KBM-7 (cell line): ENCODE data around the gene LRPAP1.
"Not testable (repeated sequence)": the region's sequence is repeated elsewhere in the genome, so short reads cannot be mapped to it uniquely, and the experiment has no call there.

Experiments used
- DNase-seq: peaks from one replicate; pipeline ENCODE4 v3.0.0-alpha.2; 2015
- in situ Hi-C: fragments of 300-500 bp; cut with MboI; formaldehyde crosslinking; loops from 2 replicates; pipeline ENCODE4 v1.14.3; 2020; ENCODE audit warnings: low sequenced_read_pairs, low pct_unique_long_range_greater_than_20kb, mixed read lengths

Gene LRPAP1

DNA sequence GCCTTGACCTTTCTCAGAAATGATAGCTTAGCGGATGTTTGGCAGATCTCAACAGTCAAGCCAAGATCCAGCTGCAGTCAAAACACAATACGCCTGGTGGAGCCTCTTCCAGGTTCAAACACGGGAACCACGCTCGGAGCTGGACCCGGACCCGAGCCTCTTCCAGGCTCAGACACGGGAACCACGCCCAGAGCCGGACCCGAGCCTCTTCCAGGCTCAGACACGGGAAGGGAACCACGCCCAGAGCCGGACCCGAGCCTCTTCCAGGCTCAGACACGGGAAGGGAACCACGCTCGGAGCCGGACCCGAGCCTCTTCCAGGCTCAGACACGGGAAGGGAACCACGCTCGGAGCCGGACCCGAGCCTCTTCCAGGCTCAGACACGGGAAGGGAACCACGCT is 20.6 kb downstream of the LRPAP1 start:
- in situ Hi-C loops, result not testable (repeated sequence)

DNA sequence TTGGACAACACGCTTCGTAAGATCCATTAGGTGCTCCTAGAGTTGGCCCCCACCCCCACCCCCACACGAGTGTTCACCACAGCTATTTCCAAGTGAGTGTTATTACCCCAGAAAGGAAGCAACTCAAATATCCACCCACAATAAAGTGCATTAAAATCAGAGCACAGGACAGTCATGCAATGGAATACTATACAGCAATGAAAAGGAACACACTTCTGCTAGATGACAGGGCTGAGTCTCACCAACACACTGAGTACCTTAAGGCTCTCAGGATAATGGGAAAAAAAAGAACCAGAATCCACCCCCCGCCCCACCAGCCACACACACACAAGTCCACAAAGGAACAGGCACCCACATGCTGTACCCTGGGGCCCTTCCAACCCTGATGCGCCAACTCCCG is 21.0 kb downstream of the LRPAP1 start:
- in situ Hi-C loops, result no loop called here
- no peak for DNase-seq

More for the DNA sequence above, 20.6 kb downstream of the LRPAP1 start:
- DNase-seq, result not testable (repeated sequence)

DNA sequence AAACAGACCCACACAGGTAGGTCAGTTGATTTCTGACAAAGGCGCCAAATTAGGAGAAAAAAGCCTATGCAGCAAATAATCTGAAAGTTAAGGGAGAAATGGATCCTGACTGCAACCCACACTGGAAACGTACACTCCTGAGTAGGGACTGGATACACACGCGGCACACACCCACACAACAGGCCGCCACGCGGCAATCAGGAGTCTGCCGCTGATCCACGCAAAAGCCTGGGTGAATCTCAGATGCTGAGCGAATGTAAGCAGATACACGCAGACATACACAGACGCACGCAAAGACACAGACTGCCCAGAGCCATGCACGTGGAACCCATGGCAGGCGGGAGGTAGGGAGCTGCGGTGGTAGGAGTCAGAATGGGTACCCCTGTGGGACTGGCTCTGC is 21.7 kb downstream of the LRPAP1 start:
- no peak for DNase-seq
- in situ Hi-C loops, result no loop called here

DNA sequence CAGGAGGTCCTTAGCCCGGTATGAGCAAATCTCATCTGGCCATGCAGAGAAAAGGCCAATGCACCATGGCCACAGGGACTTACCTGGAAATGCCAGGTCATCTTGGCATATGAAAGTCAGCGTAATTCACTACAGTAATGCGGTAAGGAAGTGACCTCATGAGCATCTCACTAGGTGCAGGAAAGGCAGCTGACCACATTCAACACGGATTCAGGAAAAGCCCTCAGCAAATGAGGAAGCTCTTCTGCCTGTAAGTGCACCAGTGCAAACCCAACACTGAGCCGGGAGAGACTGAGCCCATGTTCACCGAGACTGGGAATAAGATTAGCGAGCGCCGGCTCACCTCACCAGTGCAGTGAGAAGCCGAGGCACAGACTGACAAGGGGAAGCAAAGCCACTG is 23.7 kb downstream of the LRPAP1 start:
- in situ Hi-C loops, result no loop called here
- DNase-seq, result peak; percentile 71

DNA sequence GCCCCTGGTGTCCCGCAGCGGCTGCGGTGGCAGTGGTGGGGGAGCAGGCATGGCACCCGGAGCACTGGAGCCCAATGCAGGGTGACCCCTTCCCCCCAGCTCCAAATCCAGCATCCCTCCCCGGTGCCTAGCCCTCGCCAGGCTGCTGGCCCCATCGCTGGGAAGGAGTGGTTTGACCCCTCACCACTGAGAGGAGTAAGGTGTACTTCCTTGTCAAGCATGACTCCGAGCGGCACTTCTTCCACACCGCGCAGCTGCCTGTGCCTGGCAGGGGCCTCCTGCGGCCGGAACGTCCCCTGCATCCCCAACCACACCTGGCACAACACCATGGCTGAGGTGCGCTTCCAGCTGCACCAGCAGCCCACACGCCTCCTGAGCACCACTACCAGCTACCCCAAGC is 27.0 kb downstream of the LRPAP1 start:
- in situ Hi-C loops, result no loop called here
- DNase-seq, result no peak

DNA sequence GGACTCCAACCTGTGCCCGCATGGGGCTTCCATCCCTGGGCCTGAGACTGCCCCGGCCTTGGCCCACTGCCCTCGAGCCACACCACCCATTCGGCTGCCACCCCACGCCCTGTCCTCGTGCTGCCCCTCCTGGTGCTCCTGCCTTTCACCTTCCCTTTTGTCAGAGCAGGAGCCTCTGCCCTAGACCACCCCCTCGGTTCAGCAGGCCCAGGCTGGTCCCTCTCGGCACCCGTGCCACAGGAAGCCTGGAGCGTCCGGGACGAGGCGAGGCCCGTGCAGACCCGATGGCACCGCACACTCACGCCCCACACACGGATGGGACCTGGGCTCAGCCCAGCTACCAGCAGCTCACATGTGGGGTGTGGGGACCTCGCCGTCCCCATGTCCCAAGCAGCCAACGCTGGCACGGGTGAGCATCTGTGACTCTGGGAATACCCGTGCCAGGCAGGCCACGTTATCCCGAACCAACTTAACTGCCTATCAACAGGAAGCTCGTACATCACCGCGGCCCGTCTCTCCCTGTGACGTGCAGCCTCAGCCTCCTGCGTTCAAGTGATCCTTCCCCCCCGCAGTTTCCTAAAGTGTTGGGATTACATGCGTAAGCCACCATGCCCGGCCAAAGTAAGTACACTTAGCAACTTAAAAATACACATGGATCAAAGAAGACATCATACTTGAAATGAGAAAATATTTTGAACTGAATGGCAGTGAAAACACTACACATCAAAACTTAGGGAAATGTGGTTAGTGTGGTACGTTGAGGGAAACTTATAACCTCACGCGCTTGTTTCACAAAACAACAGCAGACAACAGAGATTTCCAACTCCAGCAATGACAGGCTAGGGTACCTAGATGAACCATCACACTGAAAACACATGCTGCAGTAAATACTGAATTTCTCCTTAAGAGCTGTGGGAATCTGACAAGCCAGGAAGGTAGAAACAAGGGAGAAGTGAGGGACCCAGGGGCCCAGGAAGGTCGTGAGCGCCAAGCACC is 29.0 kb downstream of the LRPAP1 start:
- DNase-seq, result no peak
- in situ Hi-C loops, result no loop called here

DNA sequence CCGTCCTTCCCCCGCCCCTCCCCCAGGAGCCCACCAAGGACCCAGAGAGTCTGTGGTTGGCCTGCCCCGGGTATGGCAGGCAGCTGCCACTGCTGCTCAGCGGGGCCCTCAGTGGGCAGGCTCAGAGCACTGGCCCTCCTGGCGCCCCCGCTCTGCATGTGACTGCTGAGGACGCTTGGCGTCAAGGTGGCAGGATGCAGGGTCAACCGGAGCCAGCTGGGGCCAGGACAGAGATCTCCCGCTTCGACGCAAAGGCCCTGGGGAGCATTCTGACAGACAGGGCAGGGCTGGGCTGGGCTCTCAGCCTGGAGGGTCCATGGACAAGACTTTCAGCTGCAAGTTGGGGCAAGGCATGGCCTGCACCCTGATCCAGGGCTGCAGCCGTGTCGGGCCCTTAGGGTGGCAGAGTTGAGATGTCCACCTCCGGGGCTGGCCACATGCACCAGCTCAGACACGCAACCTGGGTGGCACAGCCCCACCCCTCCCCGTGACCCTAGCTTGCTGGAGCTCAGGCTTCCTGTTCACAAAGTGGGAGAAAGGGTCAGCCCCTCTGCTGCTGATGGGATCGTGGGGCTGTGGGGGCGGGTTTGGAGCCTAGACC is 30.3 kb downstream of the LRPAP1 start:
- in situ Hi-C loops, result no loop called here

DNA sequence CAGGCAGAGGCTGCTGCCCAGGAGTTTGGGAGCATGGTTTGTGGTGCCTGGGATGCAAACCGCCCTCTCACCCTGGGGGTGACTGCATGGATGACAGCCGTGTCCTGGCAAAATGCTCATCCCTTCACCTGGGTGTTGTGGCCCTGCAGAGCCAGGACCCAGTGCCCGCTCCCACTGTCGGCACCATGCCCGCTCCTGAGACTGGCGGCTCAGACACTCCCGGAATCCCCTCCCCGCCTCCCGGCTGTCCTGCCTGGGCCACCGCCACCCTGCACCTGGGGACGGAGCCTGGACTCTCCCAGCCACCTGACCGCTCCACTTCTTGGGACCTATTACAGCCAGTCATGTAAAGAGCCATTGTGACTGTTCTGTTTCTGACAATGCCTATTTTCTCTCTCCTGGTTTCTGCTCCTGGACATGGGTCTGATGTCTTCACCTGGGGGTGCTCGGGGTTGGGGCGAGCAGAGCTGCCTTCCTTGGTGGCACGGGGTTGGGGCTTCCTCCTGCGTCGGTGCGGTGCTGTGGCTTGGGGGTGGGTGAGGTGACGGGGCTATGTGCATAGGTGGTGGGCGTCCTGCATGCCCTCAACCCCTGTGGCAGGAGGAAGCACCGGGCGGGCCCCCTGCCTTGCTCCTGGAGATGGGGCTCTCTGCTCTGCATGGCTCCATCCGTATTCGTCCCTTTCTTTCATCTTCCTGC is 30.9 kb downstream of the LRPAP1 start:
- no peak for DNase-seq
- in situ Hi-C loops, result no loop called here

More for the DNA sequence above, 30.3 kb downstream of the LRPAP1 start:
- no peak for DNase-seq

DNA sequence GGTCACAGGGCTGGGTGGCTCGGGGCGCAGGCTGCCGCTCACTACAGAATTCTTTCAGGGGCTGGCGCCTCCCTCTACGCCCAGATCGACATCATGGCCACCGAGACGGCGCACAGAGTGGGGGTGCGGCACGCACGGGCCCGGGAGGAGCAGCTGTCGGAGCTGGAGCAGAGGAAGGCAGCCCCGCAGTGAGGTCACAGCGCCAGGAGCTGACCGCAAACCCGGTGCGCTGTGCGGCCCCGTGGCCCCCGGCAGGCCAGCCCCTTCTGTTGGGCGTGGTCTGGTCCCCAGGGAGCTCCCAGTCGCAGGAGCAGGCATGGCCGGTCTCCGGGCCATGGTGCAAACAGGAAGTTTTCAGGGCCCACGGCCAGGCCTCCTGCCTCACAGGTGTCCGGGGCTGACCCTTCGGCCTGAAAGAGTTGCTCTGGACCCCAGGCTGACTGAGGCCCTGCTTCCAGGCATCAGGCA is 31.6 kb downstream of the LRPAP1 start:
- in situ Hi-C loops, result no loop called here
- no peak for DNase-seq

DNA sequence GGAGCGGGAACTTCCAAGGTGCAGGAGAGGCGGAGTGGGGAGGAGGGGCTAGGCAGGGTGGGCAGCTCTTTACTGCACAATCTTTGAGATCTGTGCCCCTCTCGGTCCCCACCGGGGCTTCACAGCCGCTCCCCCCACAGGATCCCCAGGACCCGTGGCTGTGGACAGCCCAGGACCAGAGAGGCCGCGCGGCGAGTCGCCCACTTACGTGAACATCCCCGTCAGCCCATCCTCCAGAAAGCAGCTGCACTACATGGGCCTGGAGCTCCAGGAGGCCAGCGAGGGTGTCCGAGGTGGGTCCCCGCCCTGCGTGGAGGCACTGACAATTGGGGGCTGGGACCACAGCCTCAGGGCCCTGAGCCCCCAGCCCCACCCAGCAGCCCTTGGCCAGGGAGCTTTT is 32.1 kb downstream of the LRPAP1 start:
- no peak for DNase-seq
- in situ Hi-C loops, result no loop called here

DNA sequence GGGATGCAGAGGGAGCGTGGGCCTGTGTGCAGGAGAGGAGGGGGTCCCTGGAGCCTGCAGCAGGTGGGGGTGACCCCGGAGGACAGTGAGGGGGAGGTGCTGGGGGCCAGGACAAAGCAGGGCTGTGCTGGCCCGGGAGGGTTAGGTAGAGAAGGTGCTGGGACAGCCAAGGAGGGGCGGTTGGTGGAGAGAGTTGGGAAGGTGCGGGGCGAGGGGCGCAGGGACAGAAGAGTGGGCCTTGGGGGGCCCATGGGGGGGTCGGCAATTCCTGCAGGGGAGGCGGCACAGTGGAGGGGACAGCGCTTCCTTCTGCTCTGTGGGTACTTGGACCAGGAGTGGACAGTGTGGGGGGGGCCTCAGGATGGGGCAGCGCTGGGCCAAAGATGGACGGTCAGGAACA is 32.5 kb downstream of the LRPAP1 start:
- DNase-seq, result no peak
- in situ Hi-C loops, result no loop called here

DNA sequence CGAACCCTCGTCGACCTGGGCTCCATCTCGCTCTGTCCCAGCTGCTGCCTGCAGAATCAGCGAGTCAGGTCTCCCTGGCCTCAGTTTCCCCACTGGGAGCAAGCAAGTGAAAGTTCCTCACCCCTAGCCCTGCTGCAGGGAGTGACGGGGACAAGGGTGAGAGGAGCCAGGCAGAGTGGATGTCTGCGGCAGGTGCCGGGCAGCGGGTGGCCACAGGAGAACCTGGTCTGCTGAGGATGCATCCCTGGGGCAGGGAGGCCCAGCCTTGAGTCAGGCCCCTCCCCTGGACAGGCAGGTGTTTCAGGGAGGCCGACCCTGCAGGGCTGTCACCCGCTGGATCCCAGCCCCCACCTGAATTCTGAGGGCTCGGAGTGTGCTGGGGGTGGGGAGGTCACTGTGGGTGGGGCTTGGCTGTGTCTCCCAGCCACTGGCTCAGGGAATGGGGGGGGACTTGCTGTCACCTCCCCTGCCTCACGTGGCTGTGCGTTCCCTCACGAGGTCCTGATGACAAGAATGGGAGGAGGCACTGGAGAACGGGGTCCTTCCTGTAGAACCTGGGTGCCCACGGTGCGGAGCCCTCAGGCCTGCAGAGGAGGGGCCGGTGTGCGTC is 33.2 kb downstream of the LRPAP1 start:
- DNase-seq, result no peak
- in situ Hi-C loops, result no loop called here

DNA sequence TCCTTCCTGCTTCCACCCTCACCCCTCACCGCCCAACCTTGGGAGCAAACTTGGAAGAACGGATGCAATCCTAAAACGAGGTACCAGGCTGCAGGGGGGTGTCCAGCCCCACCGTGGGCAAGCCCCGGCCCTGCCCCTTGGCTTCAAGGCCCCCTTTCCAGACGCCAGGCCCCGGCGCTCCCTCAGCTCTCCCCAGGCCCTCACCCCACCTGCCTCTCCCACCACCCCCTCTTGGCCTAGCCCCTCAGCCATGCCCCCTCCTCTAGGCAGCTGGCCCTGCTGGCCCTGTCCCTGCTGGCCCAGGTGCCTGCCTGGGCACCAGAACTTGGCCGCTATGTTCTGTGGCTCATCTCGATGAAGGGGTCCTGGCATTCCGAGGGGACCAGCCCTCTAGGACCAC is 33.8 kb downstream of the LRPAP1 start:
- in situ Hi-C loops, result no loop called here
- DNase-seq, result no peak

DNA sequence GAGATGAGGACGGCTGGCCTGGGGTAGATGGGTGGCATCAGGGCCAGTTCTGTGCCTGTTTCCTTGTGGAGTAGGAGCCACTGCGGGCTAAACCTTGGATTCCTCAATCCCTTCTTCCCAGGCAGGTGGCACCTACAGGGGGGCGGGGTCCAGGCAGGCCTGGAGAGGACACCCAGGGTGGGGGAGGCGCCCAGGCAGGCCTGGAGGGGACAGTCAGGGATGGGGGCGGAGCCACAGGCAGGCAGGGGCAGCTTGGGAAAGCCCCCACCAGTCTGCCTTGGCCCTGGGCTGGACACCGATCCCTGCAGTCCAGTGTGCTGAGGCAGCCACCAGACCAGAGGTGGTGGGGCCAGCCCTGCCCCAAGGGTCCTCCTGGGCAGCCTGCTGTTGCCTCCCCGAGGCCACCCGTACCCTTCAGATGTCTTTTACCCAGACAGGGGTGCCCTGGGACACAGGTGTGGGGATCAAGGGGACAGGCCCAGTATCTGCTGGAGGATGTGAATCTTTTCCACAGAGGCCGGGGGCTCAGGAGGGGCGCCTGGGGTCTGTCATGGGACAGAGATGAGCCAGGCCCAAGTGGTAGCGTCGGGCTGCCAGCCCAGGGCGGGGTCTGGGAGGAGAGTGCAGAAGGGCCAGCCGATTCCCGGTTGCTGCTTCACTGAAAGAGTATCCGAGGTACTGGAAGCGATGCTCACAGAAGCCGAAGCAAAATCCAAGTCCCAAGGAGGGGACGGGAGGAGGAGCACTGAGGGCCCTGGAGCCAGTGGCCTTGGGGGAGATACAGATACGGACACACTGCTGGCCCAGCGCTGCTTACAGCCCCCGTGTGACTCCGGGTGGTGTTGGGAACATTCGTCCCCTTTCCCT is 34.5 kb downstream of the LRPAP1 start:
- in situ Hi-C loops, result no loop called here
- DNase-seq, result no peak

DNA sequence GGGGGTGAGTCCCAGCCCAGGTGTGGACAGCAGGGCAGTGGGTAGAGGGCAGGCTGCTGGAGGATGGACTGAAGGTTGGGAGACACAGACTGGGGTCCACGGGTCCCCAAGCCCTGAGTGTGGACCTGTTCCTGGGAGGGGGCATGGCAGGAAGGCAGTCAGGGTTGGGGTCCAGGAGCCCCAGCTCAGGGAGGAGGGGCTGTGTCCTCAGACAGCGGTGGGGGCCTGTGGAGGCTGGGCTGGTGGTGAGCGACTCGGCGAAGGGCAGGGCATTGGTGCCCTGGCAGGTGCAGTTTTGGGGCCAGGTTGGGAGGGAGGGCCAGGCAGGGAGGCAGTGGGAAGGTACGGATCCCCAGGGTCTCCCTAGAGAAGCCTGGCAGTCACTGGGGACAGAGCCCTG is 35.1 kb downstream of the LRPAP1 start:
- in situ Hi-C loops, result no loop called here
- DNase-seq, result no peak

DNA sequence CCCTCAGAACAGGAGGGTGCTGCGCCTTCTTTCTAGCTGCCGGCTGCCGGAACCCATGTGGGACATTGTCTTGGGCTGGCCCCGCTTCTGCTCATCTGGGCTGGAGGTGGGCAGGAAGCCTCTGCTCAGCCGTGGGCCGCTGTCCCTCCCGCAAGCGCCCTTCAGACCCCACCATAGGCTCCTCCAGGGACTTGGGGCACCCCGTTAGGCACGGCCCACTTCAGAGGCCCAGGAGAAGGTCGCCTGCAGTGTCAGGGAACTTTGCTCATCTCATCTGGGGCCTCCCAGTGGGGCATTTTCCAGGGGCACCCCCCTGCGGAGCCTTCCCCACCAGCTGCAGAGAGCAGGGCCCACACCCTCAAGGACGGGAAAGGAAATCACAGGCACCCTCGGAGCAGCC is 36.2 kb downstream of the LRPAP1 start:
- in situ Hi-C loops, result no loop called here
- no peak for DNase-seq

DNA sequence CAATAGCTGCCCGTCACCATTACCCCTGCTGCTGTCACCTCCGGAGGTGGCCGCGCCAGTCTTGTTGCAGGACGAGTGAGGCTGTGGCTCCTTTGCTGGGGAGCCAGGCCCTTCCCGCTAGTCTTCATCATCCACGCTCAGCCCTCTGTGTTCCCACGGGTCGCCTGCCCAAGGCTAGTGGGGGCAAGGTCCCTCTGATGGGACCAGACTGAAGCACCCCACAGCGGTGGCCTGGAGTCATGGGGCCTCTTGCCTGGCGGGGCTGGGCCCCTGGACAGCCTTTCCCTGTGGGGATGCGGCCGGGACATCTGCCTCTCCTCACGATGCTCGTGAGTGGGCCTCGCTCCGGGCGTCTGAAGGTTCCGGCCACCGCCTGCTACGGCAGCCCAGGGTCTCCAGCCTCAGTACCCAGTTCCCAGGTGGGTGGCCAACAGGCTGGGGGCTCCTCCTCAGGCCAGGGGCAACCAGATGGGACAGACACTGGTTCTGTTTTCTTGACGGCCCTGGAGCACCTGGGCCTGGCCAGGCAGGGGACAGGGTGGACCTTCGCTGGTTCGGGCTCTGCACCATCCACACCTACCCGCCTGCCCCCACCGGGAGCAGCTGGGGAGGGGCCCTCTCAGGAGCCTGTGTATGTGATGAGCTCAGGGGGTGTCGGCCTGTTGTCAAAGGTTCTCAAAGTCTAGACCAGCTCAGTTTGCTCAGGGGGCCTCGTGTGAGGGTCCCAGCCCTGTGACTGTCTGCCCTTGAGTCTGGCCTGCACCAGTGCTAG is 36.8 kb downstream of the LRPAP1 start:
- no peak for DNase-seq
- in situ Hi-C loops, result no loop called here

DNA sequence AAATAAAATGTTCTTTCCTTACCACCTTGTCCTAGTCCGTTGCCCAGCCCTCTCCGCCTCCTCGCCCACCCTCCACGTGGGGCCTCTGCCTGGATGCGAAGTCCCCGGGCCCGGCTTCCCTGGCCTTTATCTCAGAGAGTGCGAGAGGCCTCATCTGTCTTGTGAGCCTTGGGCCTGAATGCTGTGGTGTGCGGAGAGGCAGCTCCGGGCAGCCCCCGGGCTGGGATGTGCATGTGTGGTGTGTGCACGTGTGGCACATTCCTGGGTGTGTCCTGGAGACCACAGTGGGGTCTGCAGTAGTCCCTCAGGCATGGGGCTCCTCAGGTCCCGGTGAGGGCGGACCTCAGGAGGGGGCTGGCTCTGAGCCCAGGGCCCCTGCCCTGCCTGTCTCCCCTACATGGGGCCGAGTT is 37.8 kb downstream of the LRPAP1 start:
- no peak for DNase-seq
- in situ Hi-C loops, result no loop called here
